IMR-90 (cell line): ENCODE results near the gene VRK2. TPM values are rescaled to one million over a fixed set of nuclear protein-coding genes. Genes with fewer than 3 reads are reported as not detected.

Experiments used
- MAFK ChIP-seq: IDR thresholded peaks from 2 replicates; pipeline ENCODE4 v1.6.1; 2012; ENCODE audit warnings: low read depth, low read length, improper control_type of control experiment
- POLR2A ChIP-seq: IDR thresholded peaks from 2 replicates; pipeline ENCODE4 v1.6.1; 2012; ENCODE audit warnings: mild to moderate bottlenecking, low read depth, low read length
- RFX5 ChIP-seq: IDR thresholded peaks from 2 replicates; pipeline ENCODE4 v1.8.0; 2012; ENCODE audit warnings: low read depth, mild to moderate bottlenecking, low read length, moderate library complexity
- polyA plus RNA-seq, 3 experiments: library from polyadenylated mRNA; depleted of rRNA; stranded (reverse); fragments of >200 nt; gene quantifications; 2 replicates each; pipeline ENCODE4 v1.2.3, GENCODE V29; 2012; ENCODE audit warnings: low replicate concordance in 1 of 3
- total RNA-seq: library from RNA; depleted of rRNA; stranded (reverse); fragments of >200 nt; gene quantifications from 2 replicates; pipeline ENCODE4 v1.2.3, GENCODE V29; 2012
- TF ChIP-seq, protein P1 (sequence below): fragments of 150-350 bp; IDR thresholded peaks from 2 replicates; pipeline ENCODE4 v1.6.1; 2017; ENCODE audit warnings: mild to moderate bottlenecking, antibody characterized with exemption, low read length, low read depth

VRK2 gene
- total and polyA plus RNA-seq, 2 of the 4 experiments (the other 2 are of a cell fraction) = 12.2 to 22.8 TPM

DNA sequence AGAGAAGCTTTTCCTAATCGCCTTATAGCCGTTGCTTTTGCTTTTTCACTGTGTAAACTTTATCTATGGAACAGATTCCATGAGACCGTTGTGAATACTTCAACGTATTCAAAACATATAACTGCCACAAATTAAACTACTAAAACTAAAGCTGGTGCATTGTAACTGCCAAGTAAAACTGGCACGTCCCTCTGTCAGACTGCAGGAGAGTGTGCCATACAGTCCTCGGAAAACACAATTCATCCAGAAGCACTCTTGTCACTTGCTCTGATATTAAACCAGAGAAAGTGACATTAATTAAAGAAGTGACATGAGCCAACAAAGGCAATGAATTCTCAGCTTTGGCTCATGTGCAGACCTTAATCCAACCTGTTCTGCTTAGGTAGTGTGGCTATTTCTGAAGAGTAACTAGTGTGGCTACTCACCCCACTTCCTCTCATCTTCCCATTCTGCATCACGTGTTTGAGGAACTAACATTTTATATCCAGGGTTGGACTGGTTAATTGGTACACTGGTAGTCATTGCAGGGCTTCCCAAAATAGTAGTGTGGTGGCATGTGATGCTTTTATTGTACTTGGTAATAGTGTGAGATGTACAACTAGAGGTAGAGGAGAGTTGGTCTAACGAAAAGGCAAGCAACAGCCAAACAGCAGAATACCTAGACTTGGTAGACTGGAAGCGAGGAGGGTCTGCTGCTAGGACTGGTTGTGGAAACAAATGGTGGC, 9.7 kb downstream of the VRK2 start (continued):
- TF ChIP-seq MAFK (no peak), POLR2A (no peak), RFX5 (no peak)
- TF ChIP-seq, protein P1, sequence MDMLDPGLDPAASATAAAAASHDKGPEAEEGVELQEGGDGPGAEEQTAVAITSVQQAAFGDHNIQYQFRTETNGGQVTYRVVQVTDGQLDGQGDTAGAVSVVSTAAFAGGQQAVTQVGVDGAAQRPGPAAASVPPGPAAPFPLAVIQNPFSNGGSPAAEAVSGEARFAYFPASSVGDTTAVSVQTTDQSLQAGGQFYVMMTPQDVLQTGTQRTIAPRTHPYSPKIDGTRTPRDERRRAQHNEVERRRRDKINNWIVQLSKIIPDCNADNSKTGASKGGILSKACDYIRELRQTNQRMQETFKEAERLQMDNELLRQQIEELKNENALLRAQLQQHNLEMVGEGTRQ = no peak
